HG02759 (cell line): Measurements from ENCODE around the gene SPATC1L.

Experiments used
- ATAC-seq: cut with Tn5 transposase; IDR thresholded peaks from one replicate; pipeline ENCODE4 v1.9.1; 2021; ENCODE audit warnings: mild to moderate bottlenecking, moderate library complexity; ENCODE audit not compliant: unreplicated experiment

SPATC1L gene

GRCh38 chr21:46165098-46165497 is 19.2 kb downstream of the SPATC1L start:
- ATAC-seq = no peak

- no peak for ATAC-seq
These were observed 20.9 kb downstream of the SPATC1L start for GRCh38 chr21:46163380-46163779.

GRCh38 chr21:46161633-46162592 is 22.3 kb downstream of the SPATC1L start:
- no peak for ATAC-seq

GRCh38 chr21:46160907-46161632 is 23.2 kb downstream of the SPATC1L start:
- no peak for ATAC-seq

- no peak for ATAC-seq
These were observed 23.7 kb downstream of the SPATC1L start for GRCh38 chr21:46160657-46160906.

- ATAC-seq = no peak
These were observed 24.2 kb downstream of the SPATC1L start for GRCh38 chr21:46159841-46160656.

- no peak for ATAC-seq
These were observed 24.9 kb downstream of the SPATC1L start for GRCh38 chr21:46159390-46159789.

- ATAC-seq = no peak
These were observed 25.5 kb downstream of the SPATC1L start for GRCh38 chr21:46158666-46159300.

- ATAC-seq = no peak
These were observed 26.2 kb downstream of the SPATC1L start for GRCh38 chr21:46157987-46158451.

GRCh38 chr21:46157396-46157986 is 26.8 kb downstream of the SPATC1L start:
- no peak for ATAC-seq

- no peak for ATAC-seq
These were observed 27.6 kb downstream of the SPATC1L start for GRCh38 chr21:46156678-46157077.

GRCh38 chr21:46156378-46156645 is 27.9 kb downstream of the SPATC1L start:
- no peak for ATAC-seq

GRCh38 chr21:46155514-46156377 is 28.5 kb downstream of the SPATC1L start, which contains the start of gene FTCD:
FTCD (minus strand) TSS chr21:46155579; CDS start chr21:46155523, 56 bp downstream.
- ATAC-seq = no peak

GRCh38 chr21:46154955-46155513 is 29.2 kb downstream of the SPATC1L start:
- no peak for ATAC-seq

GRCh38 chr21:46154155-46154954 is 29.9 kb downstream of the SPATC1L start:
- ATAC-seq = no peak

GRCh38 chr21:46153247-46154154 is 30.8 kb downstream of the SPATC1L start:
- ATAC-seq = no peak

GRCh38 chr21:46152927-46153246 is 31.4 kb downstream of the SPATC1L start:
- ATAC-seq = no peak
